GM21723 (cell line): ENCODE data around the gene RALGAPB.
"Not testable (repeated sequence)": the region's sequence is repeated elsewhere in the genome, so short reads cannot be mapped to it uniquely, and the experiment has no call there.

Experiments used
- ATAC-seq: cut with Tn5 transposase; IDR thresholded peaks from one replicate; pipeline ENCODE4 v1.9.1; 2021; ENCODE audit warnings: mild to moderate bottlenecking, moderate library complexity; ENCODE audit not compliant: unreplicated experiment

Gene RALGAPB

DNA sequence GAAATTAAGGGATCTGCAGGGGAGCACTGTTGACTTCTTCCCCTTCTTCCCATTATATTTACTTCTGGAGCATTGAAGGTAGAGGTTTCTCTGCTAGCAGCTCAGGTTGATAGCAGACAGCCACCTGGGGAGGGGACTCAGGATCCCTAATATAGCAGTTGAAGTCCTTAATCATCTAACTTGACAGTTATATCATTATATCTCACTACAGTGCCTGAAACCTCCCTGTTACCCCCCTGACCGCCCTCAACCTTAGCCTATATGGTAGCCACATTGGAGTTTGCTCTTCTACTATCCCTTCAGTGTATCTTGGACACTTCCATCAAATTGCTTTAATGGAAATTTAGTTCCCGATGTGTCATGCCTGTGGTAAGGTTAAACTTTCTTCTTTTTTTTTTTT is 7.0 kb downstream of the RALGAPB start:
- ATAC-seq = no peak

DNA sequence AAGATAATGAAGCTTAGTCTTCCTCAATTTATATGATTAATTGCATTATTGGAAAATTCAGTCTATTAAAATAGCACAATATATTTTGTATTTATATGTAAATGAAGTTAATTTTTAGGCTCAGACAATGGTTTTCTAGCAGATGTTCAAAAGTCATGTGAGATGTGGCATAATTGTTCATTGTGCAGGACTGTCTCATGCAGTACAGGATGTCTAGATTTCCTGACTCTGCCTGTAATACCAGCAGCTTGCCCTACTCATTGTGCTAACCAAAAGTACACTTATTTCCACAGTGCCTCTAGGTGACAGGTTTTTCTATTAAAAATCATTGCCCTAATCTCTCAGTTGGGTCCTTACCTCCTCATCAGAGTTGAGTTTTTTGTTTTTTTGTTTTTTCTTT is 12.4 kb downstream of the RALGAPB start:
- ATAC-seq = no peak

DNA sequence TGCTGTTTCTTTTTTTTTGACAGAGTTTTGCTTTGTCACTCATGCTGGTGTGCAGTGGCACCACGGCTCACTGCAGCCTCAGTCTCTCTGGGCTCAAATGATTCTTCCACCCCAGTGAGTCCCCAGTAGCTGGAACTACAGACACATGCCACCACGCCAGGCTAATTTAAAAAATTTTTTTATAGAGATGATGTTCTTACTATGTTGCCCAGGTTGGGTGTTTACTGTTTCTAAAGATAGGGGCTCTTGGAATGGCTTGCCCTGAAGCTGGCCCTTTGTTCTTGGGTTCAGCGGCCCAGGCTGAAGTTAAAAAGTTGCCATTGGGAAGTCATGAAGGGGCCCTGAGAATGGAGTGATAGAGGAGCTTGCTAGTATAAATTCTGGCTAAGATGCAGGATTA is 16.5 kb downstream of the RALGAPB start:
- ATAC-seq = no peak

DNA sequence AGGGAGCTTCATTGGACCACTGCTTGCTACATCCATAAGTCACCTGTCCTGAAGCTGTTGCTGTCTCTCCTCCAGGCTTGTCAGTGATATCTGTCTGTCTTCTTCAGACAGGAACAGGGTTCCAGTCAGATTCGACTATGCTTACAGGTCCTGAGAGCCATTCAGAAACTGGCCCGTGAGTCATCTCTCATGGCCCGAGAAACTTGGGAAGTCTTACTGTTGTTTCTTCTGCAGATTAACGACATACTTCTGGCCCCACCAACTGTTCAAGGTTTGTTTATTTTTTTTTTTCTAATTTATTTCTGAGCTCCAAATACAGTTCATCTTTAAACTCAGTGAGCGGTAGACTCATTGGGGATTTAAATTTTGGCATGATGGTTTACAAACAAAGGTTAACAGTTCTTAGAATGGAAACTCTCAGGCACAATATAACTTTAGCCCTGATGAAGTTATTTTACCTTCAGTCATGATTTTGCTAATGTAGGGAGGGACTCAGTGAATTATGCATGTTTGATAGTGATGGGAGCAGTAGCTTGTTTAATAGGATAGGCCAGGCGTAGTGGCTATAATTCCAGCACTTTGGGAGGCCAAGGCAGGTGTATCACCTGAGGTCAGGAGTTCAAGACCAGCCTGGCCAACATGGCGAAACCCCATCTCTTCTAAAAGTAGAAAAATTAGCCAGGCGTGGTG is 24.7 kb downstream of the RALGAPB start:
- ATAC-seq = no peak

DNA sequence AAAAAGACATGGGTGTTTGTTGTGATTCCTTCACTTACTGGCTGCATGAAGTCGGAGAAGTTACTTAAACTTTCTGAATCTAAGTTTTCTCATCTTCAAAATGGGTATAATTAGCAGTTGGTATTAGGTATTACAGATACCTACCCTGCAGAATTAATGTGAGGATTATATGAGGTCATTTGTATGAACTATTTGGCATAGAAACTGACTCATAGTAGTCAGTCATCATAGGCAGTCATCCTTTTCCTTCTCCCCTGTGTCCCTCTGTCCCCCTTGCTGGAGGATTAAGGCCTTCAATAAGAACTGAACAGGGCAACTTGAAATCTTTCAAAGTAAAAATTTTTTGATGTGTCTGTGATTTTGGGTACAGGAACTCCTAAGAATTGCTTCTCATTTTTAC is 26.3 kb downstream of the RALGAPB start:
- ATAC-seq = no peak

DNA sequence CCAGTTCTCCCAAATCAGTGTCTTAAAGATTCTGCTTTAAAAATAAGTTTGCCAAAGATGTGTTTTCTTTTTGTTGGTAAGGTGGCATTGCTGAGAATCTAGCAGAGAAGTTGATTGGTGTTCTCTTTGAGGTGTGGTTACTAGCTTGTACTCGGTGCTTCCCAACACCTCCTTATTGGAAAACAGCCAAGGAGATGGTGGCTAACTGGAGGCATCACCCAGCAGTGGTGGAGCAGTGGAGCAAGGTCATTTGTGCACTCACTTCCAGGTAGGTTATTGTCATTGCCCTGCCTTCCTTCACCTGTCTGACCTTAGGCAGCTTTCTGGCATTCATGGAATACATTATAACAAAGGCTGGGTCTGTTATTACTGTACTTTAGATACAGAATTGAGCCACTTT is 26.7 kb downstream of the RALGAPB start:
- ATAC-seq = no peak

DNA sequence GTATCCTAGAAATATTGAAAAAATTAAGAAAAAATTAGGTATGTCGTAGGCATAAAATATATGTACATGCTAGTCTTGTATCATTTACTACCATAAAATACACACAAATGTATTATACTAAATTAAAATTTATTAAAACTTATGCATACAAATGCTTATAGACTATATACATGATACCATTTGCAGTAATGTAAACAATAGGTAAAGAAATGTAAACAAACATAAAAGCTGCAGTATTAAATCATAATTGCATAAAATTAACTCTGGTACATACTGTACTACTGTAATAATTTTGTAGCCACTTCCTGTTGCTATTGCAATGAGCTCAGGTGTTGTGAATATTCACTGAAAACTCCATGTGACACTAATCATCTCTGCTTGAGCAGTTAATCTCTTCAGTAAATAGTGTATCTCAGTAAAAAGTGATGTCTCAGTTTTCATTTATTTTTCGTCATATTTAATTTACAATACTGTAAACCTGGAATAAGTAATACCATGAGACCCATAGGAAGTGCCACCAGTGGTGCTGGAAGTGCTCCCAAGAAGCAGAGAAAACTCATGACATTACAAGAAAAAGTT is 29.3 kb downstream of the RALGAPB start:
- ATAC-seq = no peak

DNA sequence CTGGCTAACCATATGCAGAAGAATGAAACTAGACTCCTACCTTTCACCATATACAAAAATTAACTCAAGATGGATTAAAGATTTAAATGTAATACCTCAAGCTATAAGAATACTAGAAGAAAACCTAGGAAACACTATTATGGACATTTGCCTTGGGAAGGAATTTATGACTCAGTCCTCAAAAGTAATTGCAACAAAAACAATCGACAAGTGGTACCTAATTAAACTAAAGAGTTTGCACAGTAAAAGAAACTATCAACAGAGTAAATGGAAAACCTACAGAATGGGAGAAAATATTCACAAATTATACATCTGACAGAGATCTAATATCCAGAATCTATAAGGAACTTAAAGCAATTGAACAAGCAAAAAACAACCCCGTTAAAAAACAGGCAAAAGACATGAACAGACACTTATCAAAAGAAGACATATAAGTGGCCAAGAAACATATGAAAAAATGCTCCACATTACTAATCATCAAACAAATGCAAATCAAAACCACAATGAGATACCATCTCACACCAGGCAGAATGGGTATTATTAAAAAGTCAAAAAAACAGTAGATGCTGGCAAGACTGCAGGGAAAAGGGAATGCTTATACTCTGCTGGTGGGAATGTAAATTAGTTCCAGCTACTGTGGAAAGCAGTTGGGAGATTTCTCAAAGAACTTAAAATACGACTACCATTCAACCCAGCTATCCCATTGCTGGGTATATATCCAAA is 31.9 kb downstream of the RALGAPB start:
- ATAC-seq = no peak

DNA sequence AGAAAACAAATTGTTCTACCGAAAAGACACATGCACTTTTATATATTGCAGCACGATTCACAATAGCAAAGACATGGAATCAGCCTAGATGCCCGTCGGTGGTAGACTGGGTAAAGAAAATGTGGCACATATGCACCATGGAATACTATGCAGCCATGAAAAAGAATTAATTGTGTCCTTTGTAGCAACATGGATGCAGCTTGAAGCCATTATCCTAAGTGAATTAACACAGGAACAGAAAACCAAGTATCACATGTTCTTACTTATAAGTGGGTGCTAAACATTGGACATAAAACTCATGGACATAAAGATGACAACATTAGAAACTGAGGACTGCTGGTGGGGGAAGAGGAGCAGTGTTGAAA is 32.4 kb downstream of the RALGAPB start:
- no peak for ATAC-seq

DNA sequence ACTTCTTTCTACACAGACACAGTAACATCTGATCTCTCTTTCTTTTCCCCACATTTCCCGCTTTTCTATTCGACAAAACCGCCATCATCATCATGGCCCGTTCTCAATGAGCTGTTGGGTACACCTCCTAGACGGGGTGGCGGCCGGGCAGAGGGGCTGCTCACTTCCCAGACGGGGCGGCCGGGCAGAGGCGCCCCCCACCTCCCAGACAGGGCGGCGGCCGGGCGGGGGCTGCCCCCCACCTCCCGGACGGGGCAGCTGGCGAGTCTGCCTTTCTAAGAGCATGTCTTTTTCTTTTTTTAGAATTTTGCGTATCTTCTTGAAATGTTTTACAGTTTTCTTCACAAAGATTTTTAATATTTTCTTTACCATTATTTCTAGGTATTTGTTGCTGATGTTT is 39.1 kb downstream of the RALGAPB start:
- not testable (repeated sequence) for ATAC-seq

DNA sequence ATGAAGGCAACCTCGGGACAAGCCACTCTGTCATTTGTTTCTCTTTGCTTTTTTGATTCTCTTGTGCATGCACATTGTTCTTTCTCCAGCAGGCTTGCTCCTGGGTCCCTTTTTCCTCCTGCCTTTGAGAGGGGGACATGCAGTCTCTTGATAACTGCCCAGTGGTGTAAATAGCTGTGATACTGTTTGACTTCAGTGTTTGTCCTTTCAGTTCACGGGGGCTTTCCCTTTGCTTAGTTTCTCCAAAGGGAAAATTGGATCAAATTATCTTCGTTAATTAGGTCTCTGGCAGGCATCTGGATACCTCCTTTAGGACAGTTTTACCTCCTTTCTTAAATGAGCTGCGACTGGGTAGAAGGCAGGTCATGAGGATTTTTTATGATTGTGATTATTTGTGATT is 41.5 kb downstream of the RALGAPB start:
- ATAC-seq = no peak

DNA sequence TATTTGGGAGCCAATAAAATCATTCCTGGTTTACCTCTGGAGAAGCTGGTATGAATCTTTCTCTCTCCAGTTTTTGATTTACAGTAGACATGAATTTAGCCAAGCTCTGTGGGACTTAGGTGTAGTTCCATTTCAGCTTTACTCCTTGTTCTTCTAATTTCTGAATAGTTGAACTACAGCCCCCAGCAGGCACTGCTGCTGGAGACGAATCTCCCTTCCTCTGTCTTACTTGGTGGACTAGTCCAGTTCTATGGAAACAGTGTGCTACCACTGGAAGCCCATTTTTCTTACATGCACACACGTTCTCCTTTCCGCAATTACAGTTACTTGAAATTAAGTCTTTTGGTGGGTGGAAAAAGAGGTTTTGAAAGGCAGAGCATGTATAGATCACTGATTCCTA is 42.3 kb downstream of the RALGAPB start:
- ATAC-seq = no peak

DNA sequence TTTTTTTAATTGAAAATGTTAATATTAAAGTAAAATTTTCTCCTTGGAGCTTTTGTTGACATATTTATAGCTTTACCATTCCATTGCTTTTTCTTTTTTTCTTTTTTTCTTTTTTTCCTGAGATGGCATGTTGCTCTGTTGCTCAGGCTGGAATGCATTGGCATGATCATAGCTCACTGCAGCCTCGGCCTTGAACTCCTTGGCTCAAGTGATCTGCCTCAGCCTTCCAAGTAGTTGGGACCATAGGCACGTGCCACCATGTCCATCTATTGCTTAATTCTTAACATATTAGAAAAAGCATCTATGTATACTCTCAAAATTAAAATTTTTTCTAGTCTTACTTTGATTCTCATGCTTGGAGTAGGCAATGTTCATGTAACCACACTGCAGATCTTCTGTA is 43.0 kb downstream of the RALGAPB start:
- ATAC-seq = no peak

DNA sequence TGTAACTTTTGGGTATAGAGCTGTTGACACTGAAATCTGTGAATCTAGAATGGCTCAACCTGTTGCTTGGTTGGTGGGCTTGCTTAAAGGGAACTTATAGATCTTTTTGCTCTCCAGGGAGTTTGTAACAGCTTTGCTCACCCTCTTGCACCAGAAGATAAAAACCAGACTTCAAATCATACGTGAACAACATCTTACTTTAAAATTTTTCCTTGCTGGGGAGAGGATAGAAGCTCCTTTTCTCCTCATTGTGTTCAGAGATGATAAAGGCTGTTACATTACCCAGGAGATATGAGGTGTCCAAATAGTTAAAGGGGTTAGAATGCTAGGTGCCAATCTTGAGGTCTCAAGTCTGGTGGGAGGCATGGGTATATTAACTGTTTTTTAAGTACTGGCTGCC is 46.8 kb downstream of the RALGAPB start:
- ATAC-seq = no peak

DNA sequence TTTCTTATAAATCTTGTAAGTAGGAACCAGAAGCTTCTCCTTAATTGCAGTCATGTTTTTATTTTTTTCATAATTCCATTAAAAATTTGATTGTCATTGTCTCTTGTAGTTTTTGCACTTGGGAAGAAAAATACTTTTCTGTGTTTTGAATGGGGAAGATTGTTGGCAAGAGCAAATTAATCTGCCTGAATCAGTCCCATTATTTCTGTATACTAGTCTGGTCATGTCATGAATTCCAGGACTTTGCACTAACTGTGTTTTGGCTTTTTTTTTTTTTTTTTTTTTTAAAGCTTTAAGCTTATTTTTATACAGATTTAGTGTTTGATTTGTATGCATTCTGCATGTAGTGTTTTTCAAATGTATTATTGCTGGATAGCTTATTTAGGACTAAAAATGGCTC is 47.6 kb downstream of the RALGAPB start:
- no peak for ATAC-seq

DNA sequence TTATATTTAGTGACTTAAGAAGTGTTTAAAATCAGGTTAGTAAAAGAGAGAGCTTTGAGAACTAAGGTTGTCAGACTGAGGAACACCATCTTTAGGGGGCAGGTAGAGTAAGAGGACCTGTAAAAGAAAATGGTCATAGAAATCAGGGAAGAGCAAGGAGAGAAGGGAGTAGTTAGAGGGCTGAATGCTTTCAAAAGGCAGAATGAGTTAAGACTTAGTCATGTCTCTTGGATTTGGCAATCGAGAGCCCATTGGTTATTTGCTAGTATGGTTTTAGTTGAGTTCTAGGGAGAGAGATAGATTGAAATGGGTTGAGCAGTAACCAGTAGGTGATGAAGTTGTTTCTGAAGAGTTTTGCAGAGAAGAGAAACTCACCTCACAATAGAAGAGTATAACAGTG is 51.1 kb downstream of the RALGAPB start:
- no peak for ATAC-seq

DNA sequence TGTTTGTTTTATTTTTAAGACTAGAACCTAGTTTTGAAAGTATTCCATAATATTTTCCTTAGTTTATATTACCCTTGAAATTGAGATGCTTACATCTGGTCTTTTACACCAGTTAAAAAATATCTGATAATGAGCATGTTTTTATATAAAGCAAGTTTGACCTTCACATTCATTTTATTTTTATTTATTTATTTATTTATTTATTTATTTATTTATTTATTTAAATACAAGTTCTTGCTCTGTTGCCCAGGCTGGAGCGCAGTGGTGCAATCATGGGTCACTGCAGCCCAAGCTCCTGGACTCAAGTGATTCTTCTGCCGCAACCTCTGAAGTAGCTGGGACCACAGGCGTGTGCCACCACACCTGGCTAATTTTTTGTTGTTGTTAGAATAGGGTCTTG is 55.5 kb downstream of the RALGAPB start:
- ATAC-seq = no peak

DNA sequence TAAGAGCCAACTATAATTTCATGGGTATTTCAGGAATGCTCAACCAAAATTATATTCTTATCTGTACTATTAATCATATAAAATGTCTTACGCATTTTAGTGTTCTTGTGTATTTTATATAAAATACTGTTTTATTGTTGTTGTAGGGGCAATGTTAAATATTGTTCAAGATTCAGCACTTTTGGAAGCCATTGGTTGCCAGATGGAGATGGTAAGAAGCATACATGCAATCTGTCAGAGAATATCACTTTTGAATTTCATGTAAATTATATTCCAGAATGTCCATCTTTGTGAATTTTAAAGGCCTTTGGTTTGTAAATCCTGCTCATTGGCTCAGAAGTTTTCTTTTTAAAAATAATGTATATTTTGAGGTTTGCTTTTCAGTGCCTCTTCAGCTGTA is 58.4 kb downstream of the RALGAPB start:
- ATAC-seq = no peak

DNA sequence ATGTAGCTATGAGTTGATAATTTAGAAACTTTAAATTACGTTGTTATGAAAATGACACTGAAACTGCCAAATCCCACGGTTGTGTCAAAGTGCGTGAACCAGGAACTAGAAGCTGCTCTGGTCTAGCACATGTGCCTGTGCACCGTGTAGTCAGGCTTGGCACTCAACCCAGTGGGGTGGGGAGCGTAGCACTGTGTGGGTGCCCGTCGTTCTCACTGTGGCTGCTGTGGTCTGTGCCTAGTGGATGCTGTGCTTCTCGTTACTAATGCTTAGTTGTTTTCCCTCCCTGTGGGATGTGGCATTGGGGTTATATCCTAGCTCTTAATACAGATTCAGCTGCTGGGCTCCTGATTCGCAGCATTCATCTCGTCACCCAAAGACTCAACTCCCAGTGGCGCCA is 62.1 kb downstream of the RALGAPB start:
- no peak for ATAC-seq

DNA sequence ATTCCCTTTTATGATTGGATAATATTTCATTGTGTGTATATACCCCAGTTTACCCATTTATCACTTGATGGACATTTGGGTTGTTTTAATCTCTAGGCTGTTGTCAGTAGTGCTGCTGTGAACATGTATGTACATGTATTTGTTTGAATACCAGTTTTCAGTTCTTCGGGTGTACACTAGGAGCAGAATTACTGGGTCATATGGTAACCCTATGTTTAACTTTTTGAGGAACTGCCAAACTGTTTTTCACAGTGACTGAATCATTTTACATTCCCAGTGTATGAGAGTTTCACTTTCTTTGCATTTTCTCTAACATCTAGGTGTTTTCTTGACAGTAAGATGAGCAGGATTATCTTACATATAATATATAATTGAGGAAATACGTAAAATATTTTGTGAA is 63.7 kb downstream of the RALGAPB start:
- no peak for ATAC-seq

DNA sequence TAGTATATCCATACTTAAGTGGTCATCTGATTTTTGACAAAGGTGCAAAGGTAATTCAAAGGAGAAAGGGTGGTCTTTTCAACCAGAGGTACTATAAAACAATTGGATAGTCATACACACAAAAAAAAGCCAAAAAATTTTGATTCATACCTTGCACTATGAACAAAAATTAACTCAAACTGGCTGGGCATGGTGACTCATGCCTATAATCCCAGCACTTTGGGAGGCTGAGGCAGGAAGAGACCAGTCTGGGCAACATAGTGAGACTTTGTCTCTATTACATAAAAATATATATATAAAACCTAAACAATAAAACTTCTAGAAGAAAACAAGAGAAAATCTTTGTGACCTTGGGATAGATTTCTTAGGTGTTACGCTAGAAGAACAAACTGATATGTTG is 64.5 kb downstream of the RALGAPB start:
- no peak for ATAC-seq

DNA sequence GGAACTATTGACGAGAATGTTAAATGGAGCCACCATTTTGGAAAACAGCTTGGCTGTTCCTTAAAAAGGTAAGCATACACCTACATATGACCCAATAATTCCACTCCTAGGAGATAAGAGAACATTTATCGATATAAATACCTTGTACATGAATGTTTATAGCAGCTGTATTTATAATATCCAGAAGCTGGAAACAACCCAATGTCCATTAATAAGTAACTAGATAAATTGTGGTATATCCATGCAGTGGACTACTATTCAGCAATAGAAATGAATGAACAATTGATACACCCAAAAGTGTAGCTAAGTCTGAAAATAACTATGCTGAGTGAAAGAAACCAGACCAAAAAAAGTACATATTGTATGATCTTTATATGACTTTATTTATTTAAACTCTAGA is 66.1 kb downstream of the RALGAPB start:
- no peak for ATAC-seq
